ENCODE results near the gene FBXW12.

The FBXW12 gene

DNA sequence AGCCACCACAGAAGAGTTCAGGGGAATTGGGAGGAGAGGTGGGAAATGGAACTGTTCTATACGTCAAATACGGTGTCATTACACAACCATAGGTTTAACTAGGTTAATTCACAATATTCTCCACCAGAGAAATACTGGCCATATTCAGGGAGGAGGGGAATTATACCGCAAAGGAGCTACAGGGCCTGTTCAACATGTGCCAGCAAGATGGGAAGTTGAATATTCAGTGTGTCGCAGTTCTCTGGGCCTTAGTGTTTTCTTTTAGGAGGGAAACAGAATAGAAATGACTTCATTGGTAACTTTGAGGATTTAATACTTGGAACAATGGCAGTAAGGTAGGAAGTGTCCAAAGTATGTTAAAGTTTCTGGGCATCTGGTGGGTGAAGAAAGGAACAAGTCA, 18.0 kb upstream of the FBXW12 start:
- H3K9me3 ChIP-seq = no peaks in the 10 kb centered on the region
- H3K4me3 ChIP-seq = no peak overlapping the region
- no peaks in the 10 kb centered on the region for H3K36me3 ChIP-seq
- no peak for DNase-seq
- no peak overlapping the region for H3K27ac ChIP-seq
- intact Hi-C loops (cut with DNase I; ENCODE audit: low total_unique reads) = no loop called here
- TF ChIP-seq, protein P1, sequence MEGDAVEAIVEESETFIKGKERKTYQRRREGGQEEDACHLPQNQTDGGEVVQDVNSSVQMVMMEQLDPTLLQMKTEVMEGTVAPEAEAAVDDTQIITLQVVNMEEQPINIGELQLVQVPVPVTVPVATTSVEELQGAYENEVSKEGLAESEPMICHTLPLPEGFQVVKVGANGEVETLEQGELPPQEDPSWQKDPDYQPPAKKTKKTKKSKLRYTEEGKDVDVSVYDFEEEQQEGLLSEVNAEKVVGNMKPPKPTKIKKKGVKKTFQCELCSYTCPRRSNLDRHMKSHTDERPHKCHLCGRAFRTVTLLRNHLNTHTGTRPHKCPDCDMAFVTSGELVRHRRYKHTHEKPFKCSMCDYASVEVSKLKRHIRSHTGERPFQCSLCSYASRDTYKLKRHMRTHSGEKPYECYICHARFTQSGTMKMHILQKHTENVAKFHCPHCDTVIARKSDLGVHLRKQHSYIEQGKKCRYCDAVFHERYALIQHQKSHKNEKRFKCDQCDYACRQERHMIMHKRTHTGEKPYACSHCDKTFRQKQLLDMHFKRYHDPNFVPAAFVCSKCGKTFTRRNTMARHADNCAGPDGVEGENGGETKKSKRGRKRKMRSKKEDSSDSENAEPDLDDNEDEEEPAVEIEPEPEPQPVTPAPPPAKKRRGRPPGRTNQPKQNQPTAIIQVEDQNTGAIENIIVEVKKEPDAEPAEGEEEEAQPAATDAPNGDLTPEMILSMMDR (IDR thresholded peaks at IDR 0.05) = no peak
- H3K4me1 ChIP-seq = no peaks in the 10 kb centered on the region
- H3K27me3 ChIP-seq = peaks cover 0 to 7% of the 10 kb centered on the region in 2 donors

DNA sequence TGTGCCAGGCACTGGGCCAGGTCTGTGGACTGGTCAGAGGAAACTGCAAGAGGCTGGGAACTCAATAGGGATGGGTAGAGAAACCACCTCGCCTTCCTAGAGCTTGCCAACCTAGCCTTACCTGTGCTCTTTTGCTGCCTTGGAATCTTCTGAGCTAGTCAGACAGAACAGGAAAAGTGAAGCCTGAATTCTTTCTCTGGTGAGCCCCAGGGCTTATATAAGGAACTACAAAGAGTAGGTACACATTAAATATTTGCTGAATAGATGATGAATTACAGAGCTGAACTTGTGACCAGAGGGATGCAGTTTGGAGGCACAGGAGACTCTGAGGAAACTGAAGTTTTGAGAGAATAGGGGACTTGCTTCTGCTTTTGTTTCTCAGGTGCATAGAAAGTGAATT, 15.6 kb upstream of the FBXW12 start:
- H3K4me1 ChIP-seq = no peaks in the 10 kb centered on the region
- H3K36me3 ChIP-seq = no peaks in the 10 kb centered on the region
- TF ChIP-seq, protein P1 (IDR thresholded peaks at IDR 0.05) = no peak
- intact Hi-C loops (cut with DNase I; ENCODE audit: low total_unique reads) = no loop called here
- peaks cover 0 to 7% of the 10 kb centered on the region in 2 donors for H3K27me3 ChIP-seq
- no peak overlapping the region for H3K4me3 ChIP-seq
- H3K9me3 ChIP-seq = no peaks in the 10 kb centered on the region
- DNase-seq = no peak
- H3K27ac ChIP-seq = no peak overlapping the region

DNA sequence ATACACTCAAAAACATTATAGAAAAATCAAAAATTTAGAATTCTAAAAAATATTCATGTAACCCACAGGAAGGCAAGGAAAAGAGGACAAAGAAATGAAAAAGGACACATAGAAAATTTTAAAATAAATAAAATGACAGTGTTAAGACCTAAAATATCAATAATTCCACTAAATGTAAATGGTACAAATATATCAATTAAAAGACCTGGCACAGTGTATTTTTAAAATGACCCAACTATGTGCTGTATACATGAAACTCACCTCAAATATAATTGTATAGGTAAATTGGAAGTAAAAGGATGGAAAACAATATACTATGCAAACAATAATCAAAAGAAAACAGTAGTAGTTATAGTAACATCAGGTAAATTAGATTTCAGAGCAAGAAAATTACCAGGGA, 10.1 kb upstream of the FBXW12 start:
- intact Hi-C loops (cut with DNase I; ENCODE audit: low total_unique reads) = loop anchor here (10.0 kb wide), 1 partner anchor 513 kb away; no protein-coding TSS in a partner anchor
- DNase-seq = no peak
- Histone ChIP-seq H3K27me3 (peaks cover 0 to 4% of the 10 kb centered on the region in 2 donors), H3K36me3 (no peaks in the 10 kb centered on the region), H3K4me3 (no peak overlapping the region), H3K4me1 (no peaks in the 10 kb centered on the region), H3K27ac (no peak overlapping the region), H3K9me3 (no peaks in the 10 kb centered on the region)
- TF ChIP-seq, protein P1 (IDR thresholded peaks at IDR 0.05) = no peak

DNA sequence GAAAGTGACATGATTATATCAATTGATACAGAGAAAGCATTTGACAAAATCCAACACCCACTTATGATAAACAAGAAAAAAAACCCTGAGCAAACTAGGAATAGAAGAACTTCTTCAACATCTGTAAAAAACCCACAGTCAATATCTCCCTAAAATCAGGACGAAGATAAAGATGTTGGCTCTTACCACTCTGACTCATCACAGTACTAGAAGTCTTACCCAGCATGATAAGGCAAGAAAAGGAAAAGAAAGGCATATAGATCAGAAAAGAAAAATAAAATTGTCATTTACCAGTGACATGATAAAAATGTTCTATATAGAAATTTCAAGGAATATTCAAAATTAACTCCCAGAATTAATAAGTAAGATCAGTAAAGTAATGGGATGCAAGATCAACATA, 7.2 kb upstream of the FBXW12 start:
- DNase-seq = no peak
- intact Hi-C loops (cut with DNase I; ENCODE audit: low total_unique reads) = loop anchor here (10.0 kb wide), 1 partner anchor 510 kb away; no protein-coding TSS in a partner anchor
- H3K4me3 ChIP-seq = no peak overlapping the region

DNA sequence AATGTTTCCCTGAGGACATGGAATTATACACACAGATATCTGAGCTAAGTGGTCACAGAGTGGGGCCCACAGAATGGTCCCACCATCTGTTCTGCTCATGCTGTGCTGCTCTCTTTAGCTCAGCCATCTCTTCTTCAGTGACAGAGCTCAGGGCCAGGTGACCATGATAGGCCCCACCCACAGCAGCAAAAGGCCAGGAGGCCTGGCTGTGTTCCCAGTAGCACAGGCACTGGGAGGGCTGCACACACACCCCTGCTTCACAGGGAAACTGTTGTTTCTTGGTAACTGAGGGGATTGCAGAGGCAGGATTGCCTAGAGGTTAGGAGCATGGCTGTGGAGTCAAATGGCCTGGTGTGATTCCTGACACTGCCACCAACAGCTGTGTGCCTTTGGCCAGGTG, 4.8 kb upstream of the FBXW12 start:
- H3K4me1 ChIP-seq = no peaks in the 10 kb centered on the region
- TF ChIP-seq, protein P1 (IDR thresholded peaks at IDR 0.05) = no peak
- H3K27ac ChIP-seq = no peak overlapping the region
- intact Hi-C loops (cut with DNase I; ENCODE audit: low total_unique reads) = loop anchor here (10.0 kb wide), 1 partner anchor 508 kb away; no protein-coding TSS in a partner anchor
- no peak overlapping the region for H3K4me3 ChIP-seq
- DNase-seq = no peak
- H3K9me3 ChIP-seq = no peaks in the 10 kb centered on the region
- H3K27me3 ChIP-seq = no peaks in the 10 kb centered on the region
- H3K36me3 ChIP-seq = no peaks in the 10 kb centered on the region

More for the DNA sequence above, 7.2 kb upstream of the FBXW12 start:
- Histone ChIP-seq H3K4me1 (no peaks in the 10 kb centered on the region), H3K36me3 (no peaks in the 10 kb centered on the region), H3K9me3 (no peaks in the 10 kb centered on the region), H3K27me3 (no peaks in the 10 kb centered on the region), H3K27ac (no peak overlapping the region)
- TF ChIP-seq, protein P1 (IDR thresholded peaks at IDR 0.05) = no peak

Measured in tibial artery (tissue), 4 donors.